NB4 (cell line): ENCODE results near the gene POC1A.

Experiments used
- POLR2A ChIP-seq: IDR thresholded peaks from 2 replicates; pipeline ENCODE4 v1.6.1; 2011; ENCODE audit warnings: mild to moderate bottlenecking; ENCODE audit not compliant: insufficient read length; ENCODE audit errors: extremely low read depth
- TF ChIP-seq, protein P1 (sequence below): IDR thresholded peaks from one replicate; pipeline ENCODE4 v1.5.1; 2012; ENCODE audit warnings: low read depth, low read length

DNA sequence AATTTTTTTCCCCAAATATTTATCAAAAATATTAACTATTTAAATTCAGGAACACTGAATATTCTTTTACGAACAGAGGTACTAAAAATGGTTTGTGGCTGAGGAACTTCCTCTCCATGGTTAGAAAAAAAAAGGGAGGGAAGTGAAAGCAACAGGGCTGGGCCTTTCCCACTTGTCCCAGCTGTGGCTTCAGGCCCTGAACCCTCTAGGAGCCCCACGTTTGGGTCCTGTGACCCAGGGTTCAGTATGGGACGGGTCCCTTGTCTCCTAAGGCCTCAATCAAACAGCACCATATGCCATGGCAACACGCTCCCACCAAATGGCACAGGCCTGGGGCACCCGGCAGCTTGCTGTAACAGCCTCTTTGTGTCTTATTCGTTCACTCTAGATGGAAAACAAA lies 32.4 kb downstream of the POC1A start:
- TF ChIP-seq POLR2A = no peak
- TF ChIP-seq, protein P1, sequence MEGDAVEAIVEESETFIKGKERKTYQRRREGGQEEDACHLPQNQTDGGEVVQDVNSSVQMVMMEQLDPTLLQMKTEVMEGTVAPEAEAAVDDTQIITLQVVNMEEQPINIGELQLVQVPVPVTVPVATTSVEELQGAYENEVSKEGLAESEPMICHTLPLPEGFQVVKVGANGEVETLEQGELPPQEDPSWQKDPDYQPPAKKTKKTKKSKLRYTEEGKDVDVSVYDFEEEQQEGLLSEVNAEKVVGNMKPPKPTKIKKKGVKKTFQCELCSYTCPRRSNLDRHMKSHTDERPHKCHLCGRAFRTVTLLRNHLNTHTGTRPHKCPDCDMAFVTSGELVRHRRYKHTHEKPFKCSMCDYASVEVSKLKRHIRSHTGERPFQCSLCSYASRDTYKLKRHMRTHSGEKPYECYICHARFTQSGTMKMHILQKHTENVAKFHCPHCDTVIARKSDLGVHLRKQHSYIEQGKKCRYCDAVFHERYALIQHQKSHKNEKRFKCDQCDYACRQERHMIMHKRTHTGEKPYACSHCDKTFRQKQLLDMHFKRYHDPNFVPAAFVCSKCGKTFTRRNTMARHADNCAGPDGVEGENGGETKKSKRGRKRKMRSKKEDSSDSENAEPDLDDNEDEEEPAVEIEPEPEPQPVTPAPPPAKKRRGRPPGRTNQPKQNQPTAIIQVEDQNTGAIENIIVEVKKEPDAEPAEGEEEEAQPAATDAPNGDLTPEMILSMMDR = no peak
